ENCODE measurements around the gene NAA10.

DNA sequence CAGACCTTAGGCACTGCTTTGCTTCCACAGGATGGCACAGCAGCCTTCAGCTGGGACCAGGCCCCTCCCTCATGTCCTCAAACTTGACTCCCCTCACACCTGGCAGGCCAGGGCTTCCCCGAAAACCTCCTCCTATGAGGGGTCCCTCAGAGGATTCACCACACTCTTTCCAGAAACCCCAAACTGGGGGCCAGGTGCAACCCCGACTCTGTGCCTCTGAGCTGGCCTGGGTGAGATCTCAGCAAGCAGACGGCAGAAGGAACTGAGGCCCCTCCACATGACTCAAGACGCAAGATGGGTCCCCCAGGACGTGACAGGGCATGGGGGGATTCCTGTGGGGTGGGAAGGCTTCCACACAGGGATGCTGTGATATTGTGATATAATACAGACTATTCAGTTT lies 30.6 kb upstream of the NAA10 start:
- TF ChIP-seq POLR2A (IDR thresholded peaks at IDR 0.05) (no peak), POLR2AphosphoS5 (IDR thresholded peaks at IDR 0.05) (no peak)
- TF ChIP-seq, protein P1, sequence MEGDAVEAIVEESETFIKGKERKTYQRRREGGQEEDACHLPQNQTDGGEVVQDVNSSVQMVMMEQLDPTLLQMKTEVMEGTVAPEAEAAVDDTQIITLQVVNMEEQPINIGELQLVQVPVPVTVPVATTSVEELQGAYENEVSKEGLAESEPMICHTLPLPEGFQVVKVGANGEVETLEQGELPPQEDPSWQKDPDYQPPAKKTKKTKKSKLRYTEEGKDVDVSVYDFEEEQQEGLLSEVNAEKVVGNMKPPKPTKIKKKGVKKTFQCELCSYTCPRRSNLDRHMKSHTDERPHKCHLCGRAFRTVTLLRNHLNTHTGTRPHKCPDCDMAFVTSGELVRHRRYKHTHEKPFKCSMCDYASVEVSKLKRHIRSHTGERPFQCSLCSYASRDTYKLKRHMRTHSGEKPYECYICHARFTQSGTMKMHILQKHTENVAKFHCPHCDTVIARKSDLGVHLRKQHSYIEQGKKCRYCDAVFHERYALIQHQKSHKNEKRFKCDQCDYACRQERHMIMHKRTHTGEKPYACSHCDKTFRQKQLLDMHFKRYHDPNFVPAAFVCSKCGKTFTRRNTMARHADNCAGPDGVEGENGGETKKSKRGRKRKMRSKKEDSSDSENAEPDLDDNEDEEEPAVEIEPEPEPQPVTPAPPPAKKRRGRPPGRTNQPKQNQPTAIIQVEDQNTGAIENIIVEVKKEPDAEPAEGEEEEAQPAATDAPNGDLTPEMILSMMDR (IDR thresholded peaks at IDR 0.05) = no peak
